C4-2B (cell line): ENCODE measurements around the gene MRPS18A.
"Not testable (repeated sequence)": the region's sequence is repeated elsewhere in the genome, so short reads cannot be mapped to it uniquely, and the experiment has no call there.

Source experiments
- H3K27ac ChIP-seq: fragments of 450-650 bp; 2 replicates; pipeline ENCODE4 v1.5.1; 2017
- CTCF ChIP-seq: fragments of 450-650 bp; conservative IDR thresholded peaks from 2 replicates; pipeline ENCODE4 v1.5.1; 2017; ENCODE audit warnings: mild to moderate bottlenecking
- ZFX ChIP-seq: fragments of 450-650 bp; IDR thresholded peaks from 2 replicates; pipeline ENCODE4 v1.6.1; 2017

The MRPS18A gene

GRCh38 chr6:43645613-43645964 is 42.0 kb downstream of the MRPS18A start:
- H3K27ac ChIP-seq, result no peak overlapping the region
- TF ChIP-seq ZFX (no peak), CTCF (no peak)

- no peak for TF ChIP-seq ZFX
- TF ChIP-seq CTCF, result no peak
- no peak within 1 kb of the TSS for H3K27ac ChIP-seq
Measured at GRCh38 chr6:43644940-43645612, 42.5 kb downstream of the MRPS18A start, which contains the start of gene RSPH9. Gene RSPH9, plus strand, starts transcription at chr6:43645036. Its CDS starts 63 bp downstream, at chr6:43645099.

GRCh38 chr6:43639984-43640800 is 47.4 kb downstream of the MRPS18A start:
- H3K27ac ChIP-seq, result no peak overlapping the region

DNA sequence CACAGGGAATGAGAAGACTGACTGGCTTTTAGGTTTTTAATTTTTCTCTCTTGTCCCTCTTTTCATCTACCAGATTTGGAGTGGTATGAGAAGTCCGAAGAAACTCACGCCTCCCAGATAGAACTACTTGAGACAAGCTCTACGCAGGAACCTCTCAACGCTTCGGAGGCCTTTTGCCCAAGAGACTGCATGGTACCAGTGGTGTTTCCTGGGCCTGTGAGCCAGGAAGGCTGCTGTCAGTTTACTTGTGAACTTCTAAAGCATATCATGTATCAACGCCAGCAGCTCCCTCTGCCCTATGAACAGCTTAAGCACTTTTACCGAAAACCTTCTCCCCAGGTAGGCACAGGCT is 51.3 kb downstream of the MRPS18A start:
- no peak for TF ChIP-seq CTCF
- TF ChIP-seq ZFX, result no peak
- H3K27ac ChIP-seq, result peak overlapping the region; percentile 83

More at GRCh38 chr6:43639984-43640800, 47.4 kb downstream of the MRPS18A start:
- no peak for TF ChIP-seq CTCF
- TF ChIP-seq ZFX, result no peak

- H3K27ac ChIP-seq, result peak within 1 kb of the TSS; percentile 83
- TF ChIP-seq ZFX (peak; percentile 42; the same call in 1 of the 2 replicates), CTCF (no peak)
Measured at GRCh38 chr6:43635387-43636307, 51.9 kb downstream of the MRPS18A start, which contains the start of gene MAD2L1BP. Gene MAD2L1BP, plus strand, starts transcription at chr6:43635840. Its CDS starts 36 bp downstream, at chr6:43635876.

GRCh38 chr6:43634702-43635303 is 52.8 kb downstream of the MRPS18A start:
- H3K27ac ChIP-seq, result peak overlapping the region; percentile 83
- no peak for TF ChIP-seq CTCF
- TF ChIP-seq ZFX, result no peak

DNA sequence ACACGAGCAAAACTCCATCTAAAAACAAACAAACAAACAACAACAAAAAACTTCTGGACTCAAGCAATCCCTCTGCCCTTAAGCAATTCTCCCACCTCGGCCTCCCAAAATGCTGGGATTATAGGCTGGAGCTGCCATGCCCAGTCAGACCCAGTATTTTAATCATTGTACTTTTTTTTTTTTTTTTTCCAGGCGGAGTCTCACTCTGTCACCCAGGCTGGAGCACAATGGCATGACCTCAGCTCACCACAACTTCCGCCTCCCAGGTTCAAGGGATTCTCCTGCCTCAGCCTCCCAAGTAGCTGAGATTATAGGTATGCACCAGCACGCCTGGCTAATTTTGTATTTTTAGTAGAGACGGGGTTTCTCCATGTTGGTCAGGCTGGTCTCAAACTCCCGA is 54.6 kb downstream of the MRPS18A start:
- not testable (repeated sequence) for H3K27ac ChIP-seq
